Epithelial cell of proximal tubule (primary cell): ENCODE results near the gene PIM3. TPM values are rescaled to one million over a fixed set of nuclear protein-coding genes. Genes with fewer than 3 reads are reported as not detected.

ENCODE experiments used
- DNase-seq: peaks from one replicate; pipeline ENCODE4 v3.0.0-alpha.2; 2011; ENCODE audit warnings: low read depth
- H3K4me3 ChIP-seq: 2 replicates; pipeline ENCODE4 v1.5.1; 2011; ENCODE audit warnings: low read depth, mild to moderate bottlenecking, low read length
- total RNA-seq: library from RNA; depleted of rRNA; stranded (reverse); fragments of >200 nt; gene quantifications from 2 replicates; pipeline ENCODE4 v1.2.3, GENCODE V29; 2015
- TF ChIP-seq, protein P1 (sequence below): conservative IDR thresholded peaks from 2 replicates; pipeline ENCODE4 v1.5.1; 2012; ENCODE audit warnings: low read depth, mild to moderate bottlenecking, low read length

PIM3 gene
- total RNA-seq, 1 donor from 2014 or later = 37.5 TPM

DNA sequence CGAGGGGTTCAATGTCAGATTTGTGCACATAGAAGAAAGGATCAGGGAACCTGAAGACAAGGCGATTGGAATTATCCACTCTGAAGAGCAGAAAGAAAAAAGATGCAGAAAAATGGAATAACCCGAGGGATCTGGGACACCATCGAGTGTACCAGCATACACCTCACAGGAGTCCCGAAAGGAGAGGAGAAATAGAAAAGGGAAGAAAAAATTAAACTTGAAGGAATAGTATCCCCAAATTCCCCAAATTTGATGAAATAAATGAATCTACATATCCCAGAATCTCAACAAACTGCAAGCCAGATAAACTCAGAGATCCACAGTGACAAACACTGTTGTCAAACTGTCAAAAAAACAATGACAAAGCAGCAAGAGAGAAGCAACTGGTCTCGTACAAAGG lies 30.6 kb downstream of the PIM3 start:
- no peak for DNase-seq
- TF ChIP-seq, protein P1, sequence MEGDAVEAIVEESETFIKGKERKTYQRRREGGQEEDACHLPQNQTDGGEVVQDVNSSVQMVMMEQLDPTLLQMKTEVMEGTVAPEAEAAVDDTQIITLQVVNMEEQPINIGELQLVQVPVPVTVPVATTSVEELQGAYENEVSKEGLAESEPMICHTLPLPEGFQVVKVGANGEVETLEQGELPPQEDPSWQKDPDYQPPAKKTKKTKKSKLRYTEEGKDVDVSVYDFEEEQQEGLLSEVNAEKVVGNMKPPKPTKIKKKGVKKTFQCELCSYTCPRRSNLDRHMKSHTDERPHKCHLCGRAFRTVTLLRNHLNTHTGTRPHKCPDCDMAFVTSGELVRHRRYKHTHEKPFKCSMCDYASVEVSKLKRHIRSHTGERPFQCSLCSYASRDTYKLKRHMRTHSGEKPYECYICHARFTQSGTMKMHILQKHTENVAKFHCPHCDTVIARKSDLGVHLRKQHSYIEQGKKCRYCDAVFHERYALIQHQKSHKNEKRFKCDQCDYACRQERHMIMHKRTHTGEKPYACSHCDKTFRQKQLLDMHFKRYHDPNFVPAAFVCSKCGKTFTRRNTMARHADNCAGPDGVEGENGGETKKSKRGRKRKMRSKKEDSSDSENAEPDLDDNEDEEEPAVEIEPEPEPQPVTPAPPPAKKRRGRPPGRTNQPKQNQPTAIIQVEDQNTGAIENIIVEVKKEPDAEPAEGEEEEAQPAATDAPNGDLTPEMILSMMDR = no peak
- H3K4me3 ChIP-seq = no peak overlapping the region

DNA sequence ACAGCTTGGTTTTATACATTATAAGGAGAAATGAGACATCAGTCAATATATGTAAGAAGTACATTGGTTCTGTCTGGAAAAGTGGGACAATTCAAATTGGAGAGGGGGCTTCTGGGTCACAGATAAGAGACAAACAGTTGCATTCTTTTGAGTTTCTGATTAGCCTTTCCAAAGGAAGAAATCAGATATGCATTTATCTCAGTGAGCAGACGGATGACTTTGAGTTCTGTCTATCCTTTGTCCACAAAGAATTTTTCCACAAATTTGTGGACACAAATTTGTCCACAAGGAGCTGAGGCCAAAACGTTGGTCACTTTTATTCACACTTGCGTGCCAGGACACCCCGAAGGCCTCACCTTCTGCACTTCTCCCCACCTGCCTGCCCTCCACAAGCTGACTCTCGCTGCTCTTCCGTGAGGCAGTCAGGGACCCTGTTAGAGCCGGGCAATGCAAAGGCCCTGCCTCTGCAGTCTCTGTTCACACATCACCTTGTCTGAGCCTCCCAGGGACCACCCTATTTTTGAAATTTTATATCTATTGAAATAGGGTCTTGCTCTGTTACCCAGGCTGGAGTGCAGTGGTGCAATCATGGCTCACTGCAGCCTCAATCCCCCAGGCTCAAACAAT lies 31.4 kb downstream of the PIM3 start:
- TF ChIP-seq, protein P1 = no peak
- no peak overlapping the region for H3K4me3 ChIP-seq
- no peak for DNase-seq

DNA sequence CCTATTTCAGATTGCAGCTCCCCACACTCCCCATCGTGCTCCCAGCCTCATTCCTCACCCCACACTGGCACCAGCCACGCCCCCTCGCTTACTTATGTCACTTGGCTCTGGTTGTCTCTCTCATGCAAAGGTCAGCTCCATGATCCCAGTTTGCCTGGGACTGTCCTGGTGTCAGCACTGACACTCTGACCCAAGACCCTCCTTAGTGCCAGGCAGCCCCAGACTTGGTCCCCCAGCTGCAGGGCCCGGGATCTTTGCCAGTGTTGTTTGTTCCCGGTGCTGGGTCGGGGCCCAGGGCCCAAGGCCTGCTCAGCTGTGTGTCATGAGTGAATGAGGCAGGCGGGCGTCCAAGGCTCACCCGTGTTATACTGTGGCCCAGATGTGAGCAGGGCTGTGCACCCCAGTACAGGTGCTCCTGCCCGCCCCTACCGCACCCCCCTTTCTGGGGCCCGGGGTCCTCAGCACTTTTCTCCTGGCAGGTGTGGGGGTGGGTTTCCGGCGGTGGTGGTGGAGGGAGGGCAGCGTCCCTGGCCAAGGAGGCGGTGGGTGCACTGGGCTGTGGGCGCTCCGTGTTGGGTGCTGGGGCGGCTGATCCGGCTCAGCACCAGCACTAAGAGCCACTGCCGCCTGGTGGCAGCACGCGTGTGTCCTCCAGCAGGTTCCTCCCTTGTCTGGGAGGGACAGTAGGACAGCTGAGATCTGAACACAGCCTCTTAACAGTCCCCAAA lies 32.5 kb downstream of the PIM3 start:
- no peak for DNase-seq
- TF ChIP-seq, protein P1 = peak; percentile 63
- H3K4me3 ChIP-seq = no peak overlapping the region

DNA sequence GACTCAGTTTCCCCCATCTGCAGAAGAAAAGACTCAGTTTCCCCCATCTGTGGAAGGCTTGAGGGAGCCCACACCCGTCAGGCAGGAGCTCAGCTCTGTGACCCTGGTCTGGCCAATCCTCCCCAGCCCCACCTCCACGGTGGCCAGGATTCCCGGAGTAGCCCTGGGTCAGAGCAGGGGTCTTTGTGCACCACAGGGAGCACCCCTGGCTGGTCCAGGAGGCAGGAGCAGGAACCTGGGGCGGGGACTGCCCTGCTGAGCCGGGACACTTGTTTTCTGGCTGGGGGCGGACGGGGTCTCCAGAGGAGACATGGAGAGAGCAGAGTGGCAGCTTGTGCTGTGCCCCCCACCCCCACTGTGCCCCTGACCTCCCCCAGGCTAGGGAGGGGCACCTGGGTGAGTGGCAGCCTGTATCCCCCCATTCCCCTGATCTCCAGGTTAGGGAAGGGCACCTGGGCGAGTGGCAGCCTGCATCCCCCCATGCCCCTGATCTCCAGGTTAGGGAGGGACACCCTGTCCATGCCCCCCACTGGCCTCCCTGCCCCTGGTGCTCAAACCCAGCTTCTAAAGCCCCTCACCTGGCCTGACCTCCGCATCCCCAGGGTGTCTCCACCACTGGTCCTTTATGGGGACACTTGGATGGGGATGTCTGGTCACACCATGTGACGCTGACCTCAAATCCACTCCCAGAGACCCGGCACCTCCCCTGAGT lies 33.2 kb downstream of the PIM3 start:
- no peak for DNase-seq
- TF ChIP-seq, protein P1 = no peak
- no peak overlapping the region for H3K4me3 ChIP-seq

DNA sequence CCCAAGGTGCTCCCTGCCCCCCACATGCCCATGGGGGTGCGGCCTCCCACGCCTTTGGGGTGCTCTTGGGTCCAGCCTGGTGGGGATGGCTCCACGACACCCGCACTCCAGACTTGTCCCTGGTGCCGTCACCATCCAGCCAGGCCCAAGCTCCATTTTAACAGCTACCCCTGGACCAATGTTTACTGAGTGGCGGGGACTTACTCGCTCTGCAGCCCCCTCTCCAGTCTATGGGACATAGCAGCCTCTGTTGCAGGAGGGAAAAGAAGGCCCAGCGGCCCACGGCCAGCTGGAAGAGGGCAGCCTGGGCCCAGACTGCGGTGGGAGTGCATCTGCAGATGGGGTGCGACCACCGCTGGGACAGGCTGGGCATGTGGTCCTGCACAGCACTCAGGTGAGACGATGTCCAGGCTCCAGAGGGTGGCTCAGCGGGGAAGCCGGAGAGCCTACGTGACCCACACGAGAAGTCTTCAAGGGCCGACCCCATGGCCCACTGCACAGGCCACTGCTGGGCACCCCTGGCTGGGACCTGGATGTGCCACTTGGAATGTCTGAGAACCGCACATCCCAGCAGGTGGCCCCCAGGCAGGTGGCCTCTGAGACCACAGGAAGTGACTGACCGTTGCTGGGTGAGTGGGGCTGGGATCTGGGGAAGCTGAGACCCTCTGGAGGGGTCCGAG lies 33.9 kb downstream of the PIM3 start:
- no peak for DNase-seq
- TF ChIP-seq, protein P1 = no peak

DNA sequence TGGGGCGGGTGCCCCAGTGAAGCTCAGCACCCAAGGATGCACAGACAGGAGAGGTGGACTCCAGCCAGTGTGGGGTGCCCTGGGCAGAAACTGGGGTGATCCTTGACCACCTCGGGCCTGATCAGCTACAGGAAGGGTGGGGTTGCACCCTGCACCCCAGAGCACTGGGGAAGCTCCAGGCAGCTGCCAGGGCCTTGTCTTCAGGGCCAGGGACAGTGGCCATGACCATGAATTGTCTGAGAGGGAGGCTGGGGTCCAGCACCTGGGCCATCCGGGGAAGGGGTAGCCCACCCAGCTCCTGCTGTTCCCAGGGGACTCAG lies 34.4 kb downstream of the PIM3 start:
- TF ChIP-seq, protein P1 = no peak
- DNase-seq = no peak
- no peak overlapping the region for H3K4me3 ChIP-seq

More for the DNA sequence above, 33.9 kb downstream of the PIM3 start:
- no peak overlapping the region for H3K4me3 ChIP-seq
